GM12878 (cell line): ENCODE measurements around the gene GALNTL6. TPM values are rescaled to one million over a fixed set of nuclear protein-coding genes. Genes with fewer than 3 reads are reported as not detected.

Experiments
- ATAC-seq: fragments of 200-7000 bp; cut with Tn5 transposase; 3 replicates; pipeline ENCODE4 v1.9.1; 2020; ENCODE audit warnings: mild to moderate bottlenecking, moderate library complexity
- BruUV-seq: library from RNA; stranded (reverse); fragments of 400-500 nt; replicated peaks from 2 replicates; lab custom pipeline; 2021; lab: Mats Ljungman, UMichigan
- CTCF ChIA-PET: fragments of 300-600 bp; sonication (Branson Sonifier 250); formaldehyde crosslinking; extraction: SDS; loops from one replicate; lab custom pipeline; 2021; ENCODE audit warnings: inconsistent platforms; lab: Yijun Ruan, JAX
- POLR2A ChIA-PET: fragments of 350-600 bp; formaldehyde crosslinking; extraction: SDS; loops from one replicate; lab custom pipeline; 2021; ENCODE audit warnings: inconsistent platforms; lab: Charles Lee
- RAD21 ChIA-PET: fragments of 300-600 bp; sonication (Branson Sonifier 250); formaldehyde crosslinking; loops from one replicate; lab custom pipeline; 2023; ENCODE audit warnings: antibody characterized with exemption; ENCODE audit not compliant: unreplicated experiment; lab: Charles Lee
- SMC1A ChIA-PET: fragments of 300-600 bp; sonication (Branson Sonifier 250); formaldehyde crosslinking; loops from one replicate; lab custom pipeline; 2023; ENCODE audit not compliant: unreplicated experiment, uncharacterized antibody; lab: Charles Lee
- DNase-seq: peaks from one replicate; pipeline ENCODE4 v3.0.0-alpha.2; 2011; ENCODE audit warnings: low read depth, low spot score
- FAIRE-seq: peaks from 3 replicates; lab custom pipeline; 2011; peaks lifted over from hg19 to GRCh38; lab: Jason Lieb, UNC
- H2AFZ ChIP-seq: 2 replicates; pipeline ENCODE4 v1.6.0; 2011; ENCODE audit warnings: low read depth, low read length, control low read depth; ENCODE audit not compliant: control insufficient read depth
- H3K27ac ChIP-seq: 2 replicates; pipeline ENCODE4 v1.5.1; 2011; ENCODE audit warnings: control low read depth; ENCODE audit not compliant: control insufficient read depth, insufficient read depth
- H3K27me3 ChIP-seq, 2 experiments: replicated peaks in 1 of 2; 2 replicates each; pipeline versions ENCODE4 v1.6.0 to v1.6.1; 2011; ENCODE audit warnings: low read length in 1 of 2; ENCODE audit not compliant: control insufficient read depth in 2 of 2, insufficient read depth in 2 of 2
- H3K36me3 ChIP-seq, 2 experiments: 2 replicates each; pipeline ENCODE4 v1.5.1; 2011; ENCODE audit warnings: low read length in 1 of 2; ENCODE audit not compliant: control insufficient read depth in 2 of 2, insufficient read depth in 2 of 2
- H3K4me1 ChIP-seq: 2 replicates; pipeline ENCODE4 v1.6.1; 2011; ENCODE audit warnings: mild to moderate bottlenecking, low read length, moderate library complexity, mixed read lengths; ENCODE audit not compliant: control insufficient read depth, insufficient read depth
- H3K4me2 ChIP-seq: 2 replicates; pipeline ENCODE4 v1.6.0; 2011; ENCODE audit warnings: control low read depth; ENCODE audit not compliant: control insufficient read depth, insufficient read depth
- H3K4me3 ChIP-seq: fragments of 200-600 bp; sonication (generic); 2 replicates; pipeline ENCODE4 v1.5.1; 2016
- H3K79me2 ChIP-seq: 2 replicates; pipeline ENCODE4 v1.6.0; 2011; ENCODE audit warnings: low read length; ENCODE audit not compliant: control insufficient read depth, insufficient read depth
- H3K9ac ChIP-seq: 2 replicates; pipeline ENCODE4 v1.8.0; 2011; ENCODE audit warnings: low read length, control low read depth, mixed read lengths; ENCODE audit not compliant: control insufficient read depth, insufficient read depth
- H3K9me3 ChIP-seq: replicated peaks from 3 replicates; pipeline ENCODE4 v1.5.1; 2011; ENCODE audit warnings: mild to moderate bottlenecking, low read length; ENCODE audit not compliant: control insufficient read depth, insufficient read depth
- H4K20me1 ChIP-seq: 2 replicates; pipeline ENCODE4 v1.6.0; 2011; ENCODE audit not compliant: control insufficient read depth, insufficient read depth
- BHLHE40 ChIP-seq, 2 experiments: fragments of 450-650 bp in 1 of 2; IDR thresholded peaks; 2 replicates each; pipeline ENCODE4 v1.6.1; 2011 to 2017; ENCODE audit warnings: low read depth in 2 of 2, borderline replicate concordance in 1 of 2, improper control_type of control experiment in 1 of 2, low read length in 1 of 2, mild to moderate bottlenecking in 1 of 2
- GATAD2B ChIP-seq: fragments of 450-650 bp; conservative IDR thresholded peaks from 2 replicates; pipeline ENCODE4 v1.6.1; 2017; ENCODE audit warnings: low read depth, mild to moderate bottlenecking, moderate library complexity
- HDAC6 ChIP-seq: fragments of 200-600 bp; sonication (generic); IDR thresholded peaks from one replicate; pipeline ENCODE4 v1.8.0; 2017; ENCODE audit warnings: antibody characterized with exemption; ENCODE audit not compliant: unreplicated experiment
- IKZF1 ChIP-seq: fragments of 450-650 bp; conservative IDR thresholded peaks from 2 replicates; pipeline ENCODE4 v1.6.1; 2017; ENCODE audit warnings: antibody characterized with exemption, mild to moderate bottlenecking
- IRF4 ChIP-seq: IDR thresholded peaks from 2 replicates; pipeline ENCODE4 v1.6.1; 2011; ENCODE audit warnings: low read depth, low read length
- NR2F1 ChIP-seq: fragments of 450-650 bp; conservative IDR thresholded peaks from 2 replicates; pipeline ENCODE4 v1.6.1; 2017; ENCODE audit warnings: mild to moderate bottlenecking
- RAD51 ChIP-seq: fragments of 450-650 bp; IDR thresholded peaks from 2 replicates; pipeline ENCODE4 v1.6.1; 2016; ENCODE audit warnings: moderate library complexity, mild to moderate bottlenecking, inconsistent platforms
- RELA ChIP-seq: fragments of 450-650 bp; IDR thresholded peaks from 2 replicates; pipeline ENCODE4 v1.8.0; 2014; ENCODE audit warnings: borderline replicate concordance; ENCODE audit not compliant: partially characterized antibody
- RFX5 ChIP-seq: IDR thresholded peaks from 2 replicates; pipeline ENCODE4 v1.6.1; 2011; ENCODE audit warnings: low read depth, low read length, improper control_type of control experiment
- SUPT20H ChIP-seq: IDR thresholded peaks from 2 replicates; pipeline ENCODE4 v1.6.1; 2011; ENCODE audit warnings: low read depth, mild to moderate bottlenecking, low read length, moderate library complexity, borderline replicate concordance; ENCODE audit not compliant: control insufficient read depth
- ZNF622 ChIP-seq: fragments of 450-650 bp; IDR thresholded peaks from 2 replicates; pipeline ENCODE4 v1.6.1; 2017; ENCODE audit warnings: mild to moderate bottlenecking, inconsistent platforms
- ZSCAN29 ChIP-seq: fragments of 450-650 bp; IDR thresholded peaks from 2 replicates; pipeline ENCODE4 v1.6.1; 2017; ENCODE audit warnings: mild to moderate bottlenecking, moderate library complexity
- in situ Hi-C: fragments of 300-500 bp; cut with MboI; formaldehyde crosslinking; loops from 9 replicates; pipeline ENCODE4 v1.14.3; 2018; ENCODE audit warnings: mixed read lengths
- intact Hi-C: fragments of 100-400 bp; cut with micrococcal nuclease; formaldehyde crosslinking; loops from one replicate; pipeline ENCODE4 v1.14.2; 2022; ENCODE audit not compliant: unreplicated experiment
- polyA plus RNA-seq, 11 experiments: library from polyadenylated mRNA; depleted of rRNA in 4 of 11; unstranded in 6 of 11; stranded (reverse) in 5 of 11; fragments of >200 nt; fragmentation: Nextera tagmentation in 4 of 11; fragmentation: Illumina TruSeq in 1 of 11; extraction: Ambion mirVana in 4 of 11; extraction: Trizol in 1 of 11; gene quantifications; 1 replicate in 1 of 11; 2 replicates in 10 of 11; pipeline versions ENCODE4 v1.2.1 to v1.2.3, GENCODE V29; 2011 to 2016; ENCODE audit warnings: inconsistent platforms in 2 of 11, missing spikeins in 2 of 11, low read depth in 1 of 11
- total RNA-seq, 4 experiments: library from RNA; depleted of rRNA in 3 of 4; stranded (reverse); fragments of >200 nt in 3 of 4; fragmentation: Illumina TruSeq in 1 of 4; extraction: Trizol in 1 of 4; gene quantifications; 2 replicates each; pipeline versions ENCODE4 v1.2.1 to v1.2.3, GENCODE V29; 2013 to 2021
- TF ChIP-seq, protein P1 (sequence below): fragments of 450-650 bp; IDR thresholded peaks from 2 replicates; pipeline ENCODE4 v1.6.1; 2016; ENCODE audit warnings: mild to moderate bottlenecking
- TF ChIP-seq, protein P2 (sequence below): IDR thresholded peaks from 2 replicates; pipeline ENCODE4 v1.6.1; 2011; ENCODE audit warnings: mild to moderate bottlenecking, low read depth, low read length, moderate library complexity; ENCODE audit not compliant: insufficient replicate concordance
- TF ChIP-seq, protein P3 (sequence below): IDR thresholded peaks from 2 replicates; pipeline ENCODE4 v1.6.1; 2011; ENCODE audit warnings: borderline replicate concordance, low read depth, mild to moderate bottlenecking, moderate library complexity, low read length; ENCODE audit not compliant: insufficient read depth, poor library complexity, severe bottlenecking
- TF ChIP-seq, protein P4 (sequence below): IDR thresholded peaks from 2 replicates; pipeline ENCODE4 v1.6.1; 2011; ENCODE audit warnings: low read depth, mild to moderate bottlenecking, low read length, moderate library complexity, borderline replicate concordance; ENCODE audit errors: extremely low read depth
- TF ChIP-seq, protein P5 (sequence below): fragments of 150-350 bp; IDR thresholded peaks from 2 replicates; pipeline ENCODE4 v1.6.1; 2016; ENCODE audit warnings: low read depth, low read length

The GALNTL6 gene
- total and polyA plus RNA-seq, 10 of the 15 experiments (the other 5 are each of a cell fraction or from before 2014, with no cell fraction given) = 0.01 to 0.29 TPM; not detected in 8

DNA sequence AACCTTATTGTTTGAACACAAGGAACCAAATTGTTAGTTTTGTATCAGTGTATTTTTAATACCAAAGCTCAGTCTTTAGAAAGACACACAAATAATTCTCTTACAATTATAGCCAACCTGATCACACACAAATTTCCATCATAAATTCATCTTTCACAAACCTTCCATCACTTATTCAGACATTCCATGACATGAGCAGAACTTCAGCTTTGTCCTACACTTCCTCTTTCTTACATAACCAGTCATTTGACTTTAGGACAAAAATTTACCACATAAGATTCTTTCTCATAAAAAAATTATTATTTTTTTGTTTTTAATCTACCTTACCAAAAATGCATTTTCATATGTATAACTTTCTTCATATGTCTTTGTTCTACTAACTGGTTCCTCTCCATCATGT lies 312.2 kb downstream of the GALNTL6 start:
- no peak for ATAC-seq
- POLR2A ChIA-PET = no interaction called here

More for the DNA sequence above, 312.2 kb downstream of the GALNTL6 start:
- intact Hi-C loops (no loop called here), in situ Hi-C loops (no loop called here)
- DNase-seq (no peak), FAIRE-seq (no peak)
- Histone ChIP-seq H3K27me3 (no peaks in the 10 kb centered on the region), H4K20me1 (no peaks in the 10 kb centered on the region), H3K4me2 (no peak overlapping the region), H3K79me2 (no peaks in the 10 kb centered on the region), H3K27ac (no peak overlapping the region), H3K9ac (no peak overlapping the region), H3K36me3 (no peaks in the 10 kb centered on the region), H3K4me3 (no peak overlapping the region), H3K4me1 (no peaks in the 10 kb centered on the region), H2AFZ (no peak overlapping the region), H3K9me3 (no peaks in the 10 kb centered on the region)
- BruUV-seq = no TSS peak
- TF ChIP-seq, protein P1, sequence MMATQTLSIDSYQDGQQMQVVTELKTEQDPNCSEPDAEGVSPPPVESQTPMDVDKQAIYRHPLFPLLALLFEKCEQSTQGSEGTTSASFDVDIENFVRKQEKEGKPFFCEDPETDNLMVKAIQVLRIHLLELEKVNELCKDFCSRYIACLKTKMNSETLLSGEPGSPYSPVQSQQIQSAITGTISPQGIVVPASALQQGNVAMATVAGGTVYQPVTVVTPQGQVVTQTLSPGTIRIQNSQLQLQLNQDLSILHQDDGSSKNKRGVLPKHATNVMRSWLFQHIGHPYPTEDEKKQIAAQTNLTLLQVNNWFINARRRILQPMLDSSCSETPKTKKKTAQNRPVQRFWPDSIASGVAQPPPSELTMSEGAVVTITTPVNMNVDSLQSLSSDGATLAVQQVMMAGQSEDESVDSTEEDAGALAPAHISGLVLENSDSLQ = no peak
- TF ChIP-seq, protein P2, sequence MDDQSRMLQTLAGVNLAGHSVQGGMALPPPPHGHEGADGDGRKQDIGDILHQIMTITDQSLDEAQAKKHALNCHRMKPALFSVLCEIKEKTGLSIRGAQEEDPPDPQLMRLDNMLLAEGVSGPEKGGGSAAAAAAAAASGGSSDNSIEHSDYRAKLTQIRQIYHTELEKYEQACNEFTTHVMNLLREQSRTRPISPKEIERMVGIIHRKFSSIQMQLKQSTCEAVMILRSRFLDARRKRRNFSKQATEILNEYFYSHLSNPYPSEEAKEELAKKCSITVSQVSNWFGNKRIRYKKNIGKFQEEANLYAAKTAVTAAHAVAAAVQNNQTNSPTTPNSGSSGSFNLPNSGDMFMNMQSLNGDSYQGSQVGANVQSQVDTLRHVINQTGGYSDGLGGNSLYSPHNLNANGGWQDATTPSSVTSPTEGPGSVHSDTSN = no peak
- TF ChIP-seq ZNF622 (no peak), NR2F1 (no peak), RFX5 (no peak), ZSCAN29 (no peak), GATAD2B (no peak), HDAC6 (no peak), BHLHE40 (IDR thresholded peaks at IDR 0.05; ENCODE audit: borderline replicate concordance in 1 of 2, low read depth in 2 of 2, low read length in 1 of 2) (no peak), IRF4 (no peak), RAD51 (no peak), SUPT20H (no peak), IKZF1 (no peak), RELA (no peak)
- TF ChIP-seq, protein P3, sequence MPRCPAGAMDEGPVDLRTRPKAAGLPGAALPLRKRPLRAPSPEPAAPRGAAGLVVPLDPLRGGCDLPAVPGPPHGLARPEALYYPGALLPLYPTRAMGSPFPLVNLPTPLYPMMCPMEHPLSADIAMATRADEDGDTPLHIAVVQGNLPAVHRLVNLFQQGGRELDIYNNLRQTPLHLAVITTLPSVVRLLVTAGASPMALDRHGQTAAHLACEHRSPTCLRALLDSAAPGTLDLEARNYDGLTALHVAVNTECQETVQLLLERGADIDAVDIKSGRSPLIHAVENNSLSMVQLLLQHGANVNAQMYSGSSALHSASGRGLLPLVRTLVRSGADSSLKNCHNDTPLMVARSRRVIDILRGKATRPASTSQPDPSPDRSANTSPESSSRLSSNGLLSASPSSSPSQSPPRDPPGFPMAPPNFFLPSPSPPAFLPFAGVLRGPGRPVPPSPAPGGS = no peak
- TF ChIP-seq, protein P4, sequence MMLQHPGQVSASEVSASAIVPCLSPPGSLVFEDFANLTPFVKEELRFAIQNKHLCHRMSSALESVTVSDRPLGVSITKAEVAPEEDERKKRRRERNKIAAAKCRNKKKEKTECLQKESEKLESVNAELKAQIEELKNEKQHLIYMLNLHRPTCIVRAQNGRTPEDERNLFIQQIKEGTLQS = no peak
- TF ChIP-seq, protein P5, sequence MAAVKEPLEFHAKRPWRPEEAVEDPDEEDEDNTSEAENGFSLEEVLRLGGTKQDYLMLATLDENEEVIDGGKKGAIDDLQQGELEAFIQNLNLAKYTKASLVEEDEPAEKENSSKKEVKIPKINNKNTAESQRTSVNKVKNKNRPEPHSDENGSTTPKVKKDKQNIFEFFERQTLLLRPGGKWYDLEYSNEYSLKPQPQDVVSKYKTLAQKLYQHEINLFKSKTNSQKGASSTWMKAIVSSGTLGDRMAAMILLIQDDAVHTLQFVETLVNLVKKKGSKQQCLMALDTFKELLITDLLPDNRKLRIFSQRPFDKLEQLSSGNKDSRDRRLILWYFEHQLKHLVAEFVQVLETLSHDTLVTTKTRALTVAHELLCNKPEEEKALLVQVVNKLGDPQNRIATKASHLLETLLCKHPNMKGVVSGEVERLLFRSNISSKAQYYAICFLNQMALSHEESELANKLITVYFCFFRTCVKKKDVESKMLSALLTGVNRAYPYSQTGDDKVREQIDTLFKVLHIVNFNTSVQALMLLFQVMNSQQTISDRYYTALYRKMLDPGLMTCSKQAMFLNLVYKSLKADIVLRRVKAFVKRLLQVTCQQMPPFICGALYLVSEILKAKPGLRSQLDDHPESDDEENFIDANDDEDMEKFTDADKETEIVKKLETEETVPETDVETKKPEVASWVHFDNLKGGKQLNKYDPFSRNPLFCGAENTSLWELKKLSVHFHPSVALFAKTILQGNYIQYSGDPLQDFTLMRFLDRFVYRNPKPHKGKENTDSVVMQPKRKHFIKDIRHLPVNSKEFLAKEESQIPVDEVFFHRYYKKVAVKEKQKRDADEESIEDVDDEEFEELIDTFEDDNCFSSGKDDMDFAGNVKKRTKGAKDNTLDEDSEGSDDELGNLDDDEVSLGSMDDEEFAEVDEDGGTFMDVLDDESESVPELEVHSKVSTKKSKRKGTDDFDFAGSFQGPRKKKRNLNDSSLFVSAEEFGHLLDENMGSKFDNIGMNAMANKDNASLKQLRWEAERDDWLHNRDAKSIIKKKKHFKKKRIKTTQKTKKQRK = no peak
- ChIA-PET SMC1A (no interaction called here), RAD21 (no interaction called here), CTCF (no interaction called here)
